CD14-positive monocyte (primary cell): ENCODE results near the gene CTNNA3. TPM values are rescaled to one million over a fixed set of nuclear protein-coding genes. Genes with fewer than 3 reads are reported as not detected.

ENCODE experiments used
- DNase-seq, 3 donors: peaks; one replicate each; pipeline ENCODE4 v3.0.0-alpha.2; 2011 to 2022
- H2AFZ ChIP-seq: 2 replicates; pipeline ENCODE4 v1.6.0; 2012; ENCODE audit warnings: mild to moderate bottlenecking, low read depth, low read length, inconsistent platforms; ENCODE audit not compliant: insufficient read depth, poor library complexity, severe bottlenecking
- H3K27ac ChIP-seq, 2 donors: 1 replicate in 1 of 2; 2 replicates in 1 of 2; pipeline ENCODE4 v1.5.1; 2012 to 2013; ENCODE audit warnings: low read length in 2 of 2, control low read depth in 1 of 2, inconsistent platforms in 1 of 2, low read depth in 1 of 2, mild to moderate bottlenecking in 1 of 2
- H3K27me3 ChIP-seq, 2 donors: one replicate each; pipeline versions ENCODE4 v1.6.0 to v1.6.1; 2011 to 2013; ENCODE audit warnings: low read length in 2 of 2; ENCODE audit not compliant: control insufficient read depth in 2 of 2, insufficient read depth in 2 of 2
- H3K36me3 ChIP-seq, 2 donors: replicated peaks in 1 of 2; 1 replicate in 1 of 2; 2 replicates in 1 of 2; pipeline versions ENCODE4 v1.5.1 to v1.6.1; 2012 to 2013; ENCODE audit warnings: low read length in 2 of 2, control low read depth in 1 of 2, inconsistent platforms in 1 of 2, mild to moderate bottlenecking in 1 of 2; ENCODE audit not compliant: insufficient read depth in 2 of 2, control insufficient read depth in 1 of 2
- H3K4me1 ChIP-seq, 2 donors: 1 replicate in 1 of 2; 2 replicates in 1 of 2; pipeline versions ENCODE4 v1.5.1 to v1.6.1; 2012 to 2013; ENCODE audit warnings: low read length in 2 of 2, control low read depth in 1 of 2, inconsistent platforms in 1 of 2, mild to moderate bottlenecking in 1 of 2, moderate library complexity in 1 of 2; ENCODE audit not compliant: insufficient read depth in 2 of 2, control insufficient read depth in 1 of 2
- H3K4me2 ChIP-seq: replicated peaks from 2 replicates; pipeline ENCODE3; 2012; ENCODE audit warnings: low read length, moderate library complexity, mild to moderate bottlenecking; ENCODE audit not compliant: poor library complexity, severe bottlenecking; ENCODE audit errors: extremely low read depth
- H3K4me3 ChIP-seq, 3 experiments: fragments of 200-600 bp in 1 of 3; sonication (generic) in 1 of 3; replicated peaks in 1 of 3; 1 replicate in 2 of 3; 2 replicates in 1 of 3; pipeline ENCODE4 v1.5.1; 2011 to 2013; ENCODE audit warnings: low read length in 3 of 3, mild to moderate bottlenecking in 3 of 3, control low read depth in 2 of 3, low read depth in 2 of 3, inconsistent platforms in 1 of 3, moderate library complexity in 1 of 3
- H3K79me2 ChIP-seq: 2 replicates; pipeline ENCODE4 v1.6.0; 2012; ENCODE audit warnings: mild to moderate bottlenecking, control low read depth, inconsistent platforms, low read length, moderate library complexity; ENCODE audit not compliant: insufficient read depth
- H3K9ac ChIP-seq: 2 replicates; pipeline ENCODE4 v1.6.0; 2017; ENCODE audit warnings: low read length, mild to moderate bottlenecking; ENCODE audit not compliant: insufficient read depth, poor library complexity, severe bottlenecking
- H3K9me3 ChIP-seq, 2 donors: replicated peaks in 1 of 2; 1 replicate in 1 of 2; 2 replicates in 1 of 2; pipeline versions ENCODE4 v1.5.1 to v1.6.1; 2012 to 2013; ENCODE audit warnings: low read length in 2 of 2, control low read depth in 1 of 2; ENCODE audit not compliant: control insufficient read depth in 1 of 2, insufficient read depth in 1 of 2
- H4K20me1 ChIP-seq: 2 replicates; pipeline ENCODE4 v1.6.0; 2012; ENCODE audit warnings: mild to moderate bottlenecking, low read length, control low read depth, moderate library complexity; ENCODE audit not compliant: insufficient read depth
- H3K27ac Mint-ChIP-seq, 7 donors: one replicate each; pipeline ENCODE4 v1.8.0; 2020; ENCODE audit warnings: mild to moderate bottlenecking in 7 of 7, mixed read lengths in 7 of 7, moderate library complexity in 6 of 7, inconsistent platforms in 2 of 7
- H3K27me3 Mint-ChIP-seq, 3 donors: one replicate each; pipeline ENCODE4 v1.8.0; 2021 to 2022; ENCODE audit warnings: low read depth in 3 of 3, mild to moderate bottlenecking in 3 of 3, mixed read lengths in 3 of 3, moderate library complexity in 3 of 3, inconsistent platforms in 1 of 3
- H3K36me3 Mint-ChIP-seq, 2 donors: one replicate each; pipeline ENCODE4 v1.8.0; 2020; ENCODE audit warnings: mixed read lengths in 2 of 2, inconsistent platforms in 1 of 2, mild to moderate bottlenecking in 1 of 2
- H3K4me1 Mint-ChIP-seq: one replicate; pipeline ENCODE4 v1.8.0; 2020; ENCODE audit warnings: mild to moderate bottlenecking, mixed read lengths
- H3K4me3 Mint-ChIP-seq, 2 donors: one replicate each; pipeline ENCODE4 v1.8.0; 2020; ENCODE audit warnings: mild to moderate bottlenecking in 2 of 2, mixed read lengths in 2 of 2, moderate library complexity in 1 of 2
- H3K9me3 Mint-ChIP-seq, 7 donors: one replicate each; pipeline ENCODE4 v1.8.0; 2020 to 2022; ENCODE audit warnings: mixed read lengths in 7 of 7, mild to moderate bottlenecking in 6 of 7, moderate library complexity in 6 of 7, inconsistent platforms in 2 of 7
- WGBS: methylation state at CpG from one replicate; pipeline ENCODE4 v1.1.5; 2013; ENCODE audit warnings: missing lambda C conversion rate; ENCODE audit not compliant: insufficient coverage; 5-methylcytosine and 5-hydroxymethylcytosine counted together
- intact Hi-C, 2 donors: fragments of 100-400 bp; cut with micrococcal nuclease; formaldehyde crosslinking; loops; one replicate each; pipeline versions ENCODE4 v1.15.0 to v1.15.1; 2023
- polyA plus RNA-seq, 3 donors: library from polyadenylated mRNA; depleted of rRNA in 1 of 3; unstranded in 2 of 3; stranded (reverse) in 1 of 3; fragments of 300-500 nt in 2 of 3; fragments of >200 nt in 1 of 3; fragmentation: Illumina TruSeq in 2 of 3; gene quantifications; 1 replicate in 2 of 3; 2 replicates in 1 of 3; pipeline ENCODE4 v1.2.3, GENCODE V29; 2012 to 2021
- TF ChIP-seq, protein P1 (sequence below): fragments of 200-600 bp; IDR thresholded peaks from one replicate; pipeline ENCODE4 v1.8.0; 2022; ENCODE audit warnings: antibody characterized with exemption, mild to moderate bottlenecking

CTNNA3 gene
- polyA plus RNA-seq, 3 donors: not detected

GRCh38 chr10:66656499-66656898 is 1039.5 kb downstream of the CTNNA3 start:
- no peaks in the 10 kb centered on the region for H3K4me1 Mint-ChIP-seq
- intact Hi-C loops: no loop called here
- no peaks in the 10 kb centered on the region for H3K27me3 ChIP-seq
- H3K4me2 ChIP-seq: no peak overlapping the region
- no peak overlapping the region for H3K27ac ChIP-seq
- H3K27ac Mint-ChIP-seq: no peak overlapping the region
- peaks cover 4% of the 10 kb centered on the region in 2 donors for H3K9me3 ChIP-seq
- H4K20me1 ChIP-seq: no peaks in the 10 kb centered on the region
- no peaks in the 10 kb centered on the region for H3K27me3 Mint-ChIP-seq
- no peak overlapping the region for H3K4me3 ChIP-seq
- TF ChIP-seq, protein P1, sequence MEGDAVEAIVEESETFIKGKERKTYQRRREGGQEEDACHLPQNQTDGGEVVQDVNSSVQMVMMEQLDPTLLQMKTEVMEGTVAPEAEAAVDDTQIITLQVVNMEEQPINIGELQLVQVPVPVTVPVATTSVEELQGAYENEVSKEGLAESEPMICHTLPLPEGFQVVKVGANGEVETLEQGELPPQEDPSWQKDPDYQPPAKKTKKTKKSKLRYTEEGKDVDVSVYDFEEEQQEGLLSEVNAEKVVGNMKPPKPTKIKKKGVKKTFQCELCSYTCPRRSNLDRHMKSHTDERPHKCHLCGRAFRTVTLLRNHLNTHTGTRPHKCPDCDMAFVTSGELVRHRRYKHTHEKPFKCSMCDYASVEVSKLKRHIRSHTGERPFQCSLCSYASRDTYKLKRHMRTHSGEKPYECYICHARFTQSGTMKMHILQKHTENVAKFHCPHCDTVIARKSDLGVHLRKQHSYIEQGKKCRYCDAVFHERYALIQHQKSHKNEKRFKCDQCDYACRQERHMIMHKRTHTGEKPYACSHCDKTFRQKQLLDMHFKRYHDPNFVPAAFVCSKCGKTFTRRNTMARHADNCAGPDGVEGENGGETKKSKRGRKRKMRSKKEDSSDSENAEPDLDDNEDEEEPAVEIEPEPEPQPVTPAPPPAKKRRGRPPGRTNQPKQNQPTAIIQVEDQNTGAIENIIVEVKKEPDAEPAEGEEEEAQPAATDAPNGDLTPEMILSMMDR: no peak
- no peak for DNase-seq
- H3K9ac ChIP-seq: no peak overlapping the region
- H3K79me2 ChIP-seq: no peaks in the 10 kb centered on the region
- H3K4me1 ChIP-seq: no peaks in the 10 kb centered on the region
- peaks cover 0 to 6% (median 2%) of the 10 kb centered on the region in 7 donors for H3K9me3 Mint-ChIP-seq
- no peak overlapping the region for H2AFZ ChIP-seq
- H3K36me3 ChIP-seq: no peaks in the 10 kb centered on the region
- H3K4me3 Mint-ChIP-seq: no peak overlapping the region
- no peaks in the 10 kb centered on the region for H3K36me3 Mint-ChIP-seq

- no CpG with 5 or more reads among the region's 1 CpG for WGBS
- Histone ChIP-seq H2AFZ (no peak overlapping the region), H4K20me1 (no peaks in the 10 kb centered on the region), H3K36me3 (no peaks in the 10 kb centered on the region), H3K4me1 (no peaks in the 10 kb centered on the region), H3K9ac (no peak overlapping the region), H3K79me2 (no peaks in the 10 kb centered on the region), H3K4me3 (no peak overlapping the region), H3K9me3 (peaks cover 17% of the 10 kb centered on the region in 2 donors), H3K4me2 (no peak overlapping the region), H3K27me3 (no peaks in the 10 kb centered on the region), H3K27ac (no peak overlapping the region)
- no peaks in the 10 kb centered on the region for H3K36me3 Mint-ChIP-seq
- TF ChIP-seq, protein P1: no peak
- H3K9me3 Mint-ChIP-seq: peaks cover 3 to 11% (median 6%) of the 10 kb centered on the region in 7 donors
- no peaks in the 10 kb centered on the region for H3K27me3 Mint-ChIP-seq
- no peaks in the 10 kb centered on the region for H3K4me1 Mint-ChIP-seq
- DNase-seq: no peak
- H3K27ac Mint-ChIP-seq: no peak overlapping the region
- H3K4me3 Mint-ChIP-seq: no peak overlapping the region
- intact Hi-C loops: no loop called here
These were observed 1041.1 kb downstream of the CTNNA3 start for GRCh38 chr10:66654861-66655260.
